GM23248 (cell line): ENCODE measurements around the gene ANKRD1.

Experiments used
- EZH2 ChIP-seq: fragments of 200-600 bp; sonication (generic); IDR thresholded peaks from 2 replicates; pipeline ENCODE4 v1.6.1; 2018; ENCODE audit warnings: antibody characterized with exemption, mild to moderate bottlenecking; ENCODE audit not compliant: insufficient read depth, poor library complexity, severe bottlenecking
- EZH2phosphoT487 ChIP-seq: fragments of 200-600 bp; sonication (generic); IDR thresholded peaks from 2 replicates; pipeline ENCODE4 v1.6.1; 2018; ENCODE audit warnings: antibody characterized with exemption, moderate library complexity, mild to moderate bottlenecking, low read depth; ENCODE audit not compliant: insufficient read depth

- TF ChIP-seq EZH2 = no peak
- TF ChIP-seq EZH2phosphoT487 = no peak
These were observed 33.3 kb downstream of the ANKRD1 start for GRCh38 chr10:90887555-90887954.
